IMR-90 (cell line): ENCODE results near the gene CPED1.
"Not testable (repeated sequence)": the region's sequence is repeated elsewhere in the genome, so short reads cannot be mapped to it uniquely, and the experiment has no call there.

ENCODE experiments used
- CEBPB ChIP-seq: IDR thresholded peaks from 2 replicates; pipeline ENCODE4 v1.6.1; 2012; ENCODE audit warnings: low read depth, low read length, improper control_type of control experiment
- FOS ChIP-seq: fragments of 150-350 bp; IDR thresholded peaks from 2 replicates; pipeline ENCODE4 v1.6.1; 2016; ENCODE audit warnings: low read depth, low read length
- MAZ ChIP-seq: IDR thresholded peaks from 2 replicates; pipeline ENCODE4 v1.6.1; 2012; ENCODE audit warnings: low read depth, mild to moderate bottlenecking, low read length, improper control_type of control experiment, moderate library complexity, borderline replicate concordance
- NFE2L2 ChIP-seq: fragments of 150-350 bp; IDR thresholded peaks from 2 replicates; pipeline ENCODE4 v1.6.1; 2016; ENCODE audit warnings: low read depth, mild to moderate bottlenecking, low read length
- POLR2A ChIP-seq: IDR thresholded peaks from 2 replicates; pipeline ENCODE4 v1.6.1; 2012; ENCODE audit warnings: mild to moderate bottlenecking, low read depth, low read length
- RAD21 ChIP-seq: IDR thresholded peaks from 2 replicates; pipeline ENCODE4 v1.6.1; 2012; ENCODE audit warnings: low read length, improper control_type of control experiment
- RCOR1 ChIP-seq: IDR thresholded peaks from 2 replicates; pipeline ENCODE4 v1.6.1; 2012; ENCODE audit warnings: mild to moderate bottlenecking, low read length, improper control_type of control experiment; ENCODE audit not compliant: insufficient replicate concordance
- RFX5 ChIP-seq: IDR thresholded peaks from 2 replicates; pipeline ENCODE4 v1.8.0; 2012; ENCODE audit warnings: low read depth, mild to moderate bottlenecking, low read length, moderate library complexity
- SMC3 ChIP-seq: fragments of 150-350 bp; IDR thresholded peaks from 2 replicates; pipeline ENCODE4 v1.6.1; 2016; ENCODE audit warnings: low read depth, mild to moderate bottlenecking, antibody characterized with exemption, low read length, moderate library complexity
- TF ChIP-seq, protein P1 (sequence below): conservative IDR thresholded peaks from 2 replicates; pipeline ENCODE4 v1.5.1; 2012; ENCODE audit warnings: mild to moderate bottlenecking, low read depth, low read length, improper control_type of control experiment
- TF ChIP-seq, protein P2 (sequence below): fragments of 150-350 bp; IDR thresholded peaks from 2 replicates; pipeline ENCODE4 v1.6.1; 2017; ENCODE audit warnings: mild to moderate bottlenecking, antibody characterized with exemption, low read length, low read depth
- TF ChIP-seq, protein P3 (sequence below): fragments of 150-350 bp; IDR thresholded peaks from 2 replicates; pipeline ENCODE4 v1.6.1; 2016; ENCODE audit warnings: low read depth, mild to moderate bottlenecking, low read length, moderate library complexity, borderline replicate concordance

DNA sequence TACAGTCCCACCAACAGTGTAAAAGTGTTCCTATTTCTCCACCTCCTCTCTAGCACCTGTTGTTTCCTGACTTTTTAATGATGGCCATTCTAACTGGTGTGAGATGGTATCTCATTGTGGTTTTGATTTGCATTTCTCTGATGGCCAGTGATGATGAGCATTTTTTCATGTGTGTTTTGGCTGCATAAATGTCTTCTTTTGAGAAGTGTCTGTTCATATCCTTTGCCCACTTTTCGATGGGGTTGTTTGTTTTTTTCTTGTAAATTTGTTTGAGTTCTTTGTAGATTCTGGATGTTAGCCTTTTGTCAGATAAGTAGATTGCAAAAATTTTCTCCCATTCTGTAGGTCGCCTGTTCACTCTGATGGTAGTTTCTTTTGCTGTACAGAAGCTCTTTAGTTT, 79.2 kb downstream of the CPED1 start:
- TF ChIP-seq, protein P1, sequence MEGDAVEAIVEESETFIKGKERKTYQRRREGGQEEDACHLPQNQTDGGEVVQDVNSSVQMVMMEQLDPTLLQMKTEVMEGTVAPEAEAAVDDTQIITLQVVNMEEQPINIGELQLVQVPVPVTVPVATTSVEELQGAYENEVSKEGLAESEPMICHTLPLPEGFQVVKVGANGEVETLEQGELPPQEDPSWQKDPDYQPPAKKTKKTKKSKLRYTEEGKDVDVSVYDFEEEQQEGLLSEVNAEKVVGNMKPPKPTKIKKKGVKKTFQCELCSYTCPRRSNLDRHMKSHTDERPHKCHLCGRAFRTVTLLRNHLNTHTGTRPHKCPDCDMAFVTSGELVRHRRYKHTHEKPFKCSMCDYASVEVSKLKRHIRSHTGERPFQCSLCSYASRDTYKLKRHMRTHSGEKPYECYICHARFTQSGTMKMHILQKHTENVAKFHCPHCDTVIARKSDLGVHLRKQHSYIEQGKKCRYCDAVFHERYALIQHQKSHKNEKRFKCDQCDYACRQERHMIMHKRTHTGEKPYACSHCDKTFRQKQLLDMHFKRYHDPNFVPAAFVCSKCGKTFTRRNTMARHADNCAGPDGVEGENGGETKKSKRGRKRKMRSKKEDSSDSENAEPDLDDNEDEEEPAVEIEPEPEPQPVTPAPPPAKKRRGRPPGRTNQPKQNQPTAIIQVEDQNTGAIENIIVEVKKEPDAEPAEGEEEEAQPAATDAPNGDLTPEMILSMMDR, result not testable (repeated sequence)
- TF ChIP-seq POLR2A, CEBPB, MAZ, FOS, RCOR1, RAD21, RFX5, SMC3, NFE2L2: not testable (repeated sequence)
- TF ChIP-seq, protein P2, sequence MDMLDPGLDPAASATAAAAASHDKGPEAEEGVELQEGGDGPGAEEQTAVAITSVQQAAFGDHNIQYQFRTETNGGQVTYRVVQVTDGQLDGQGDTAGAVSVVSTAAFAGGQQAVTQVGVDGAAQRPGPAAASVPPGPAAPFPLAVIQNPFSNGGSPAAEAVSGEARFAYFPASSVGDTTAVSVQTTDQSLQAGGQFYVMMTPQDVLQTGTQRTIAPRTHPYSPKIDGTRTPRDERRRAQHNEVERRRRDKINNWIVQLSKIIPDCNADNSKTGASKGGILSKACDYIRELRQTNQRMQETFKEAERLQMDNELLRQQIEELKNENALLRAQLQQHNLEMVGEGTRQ, result not testable (repeated sequence)
- TF ChIP-seq, protein P3, sequence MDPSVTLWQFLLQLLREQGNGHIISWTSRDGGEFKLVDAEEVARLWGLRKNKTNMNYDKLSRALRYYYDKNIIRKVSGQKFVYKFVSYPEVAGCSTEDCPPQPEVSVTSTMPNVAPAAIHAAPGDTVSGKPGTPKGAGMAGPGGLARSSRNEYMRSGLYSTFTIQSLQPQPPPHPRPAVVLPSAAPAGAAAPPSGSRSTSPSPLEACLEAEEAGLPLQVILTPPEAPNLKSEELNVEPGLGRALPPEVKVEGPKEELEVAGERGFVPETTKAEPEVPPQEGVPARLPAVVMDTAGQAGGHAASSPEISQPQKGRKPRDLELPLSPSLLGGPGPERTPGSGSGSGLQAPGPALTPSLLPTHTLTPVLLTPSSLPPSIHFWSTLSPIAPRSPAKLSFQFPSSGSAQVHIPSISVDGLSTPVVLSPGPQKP, result not testable (repeated sequence)
